ENCODE results near the gene ANKRD16. TPM values are rescaled to one million over a fixed set of nuclear protein-coding genes. Genes with fewer than 3 reads are reported as not detected.

ANKRD16 gene
- total RNA-seq, 1 experiment from 2014 or later, result 11.4 TPM

- no peak for DNase-seq (ENCODE audit: low spot score)
- in situ Hi-C loops (cut with HindIII; ENCODE audit: low sequenced_read_pairs), result no loop called here
These were observed 73.5 kb downstream of the ANKRD16 start for GRCh38 chr10:5816170-5816569.

- DNase-seq (ENCODE audit: low spot score), result no peak
- in situ Hi-C loops (cut with HindIII; ENCODE audit: low sequenced_read_pairs), result no loop called here
These were observed 75.3 kb downstream of the ANKRD16 start for GRCh38 chr10:5814110-5815107.

- in situ Hi-C loops (cut with HindIII; ENCODE audit: low sequenced_read_pairs), result no loop called here
- peak; percentile 98 for DNase-seq (ENCODE audit: low spot score)
These were observed 76.2 kb downstream of the ANKRD16 start, which contains the start of gene GDI2 for GRCh38 chr10:5813341-5814109. GDI2 (minus strand) TSS chr10:5813434; CDS start chr10:5813258, 176 bp downstream.

- DNase-seq (ENCODE audit: low spot score), result no peak
- in situ Hi-C loops (cut with HindIII; ENCODE audit: low sequenced_read_pairs), result no loop called here
These were observed 76.7 kb downstream of the ANKRD16 start for GRCh38 chr10:5813091-5813340.

- peak; percentile 34 for DNase-seq (ENCODE audit: low spot score)
- in situ Hi-C loops (cut with HindIII; ENCODE audit: low sequenced_read_pairs), result no loop called here
These were observed 77.2 kb downstream of the ANKRD16 start for GRCh38 chr10:5812283-5813090.

Other genes with a start within 250 kb of the ANKRD16 start
- gene ASB13, start 223.3 kb downstream of the ANKRD16 start, total RNA-seq (2014; rRNA removed; shearing (Covaris generic)), result 16.4 and 17.9 TPM in 2 replicates
- gene TASOR2, start 205.1 kb downstream of the ANKRD16 start, total RNA-seq (2014; rRNA removed; shearing (Covaris generic)), result 31.4 and 39.7 TPM in 2 replicates
- gene GDI2, start 76.5 kb downstream of the ANKRD16 start, total RNA-seq (2014; rRNA removed; shearing (Covaris generic)), result 473 and 615 TPM in 2 replicates
- gene FBH1, start 350 bp upstream of the ANKRD16 start, total RNA-seq (2014; rRNA removed; shearing (Covaris generic)), result 50.2 and 58.7 TPM in 2 replicates
- gene IL15RA, start 87.7 kb upstream of the ANKRD16 start, total RNA-seq (2014; rRNA removed; shearing (Covaris generic)), result 0.98 TPM in 1 of 2 replicates, not detected in the other
- not detected in 2 replicates for gene IL2RA, start 172.5 kb upstream of the ANKRD16 start, total RNA-seq (2014; rRNA removed; shearing (Covaris generic))
- 28.6 and 41.9 TPM in 2 replicates for gene RBM17, start 199.1 kb upstream of the ANKRD16 start, total RNA-seq (2014; rRNA removed; shearing (Covaris generic))